WTC11 (cell line): ENCODE data around the gene RPS6KA2. TPM values are rescaled to one million over a fixed set of nuclear protein-coding genes. Genes with fewer than 3 reads are reported as not detected.

Experiments used
- ATAC-seq: fragments of 200-7000 bp; cut with Tn5 transposase; 2 replicates; pipeline ENCODE4 v1.10.0; 2021; ENCODE audit warnings: mild to moderate bottlenecking, moderate library complexity
- CTCF ChIA-PET: fragments of 300-600 bp; sonication (Branson Sonifier 250); formaldehyde crosslinking; loops from one replicate; lab custom pipeline; 2021; ENCODE audit warnings: antibody characterized with exemption; lab: Charles Lee
- POLR2A ChIA-PET: fragments of 350-600 bp; sonication (Branson Sonifier 250); formaldehyde crosslinking; loops from one replicate; lab custom pipeline; 2021; ENCODE audit warnings: antibody characterized with exemption; lab: Charles Lee
- DNase-seq: peaks from one replicate; pipeline ENCODE4 v3.0.0; 2021; ENCODE audit warnings: low spot score
- H3K27ac Mint-ChIP-seq: 2 replicates; pipeline ENCODE4 v1.8.0; 2021; ENCODE audit warnings: mixed read lengths
- H3K27me3 Mint-ChIP-seq: 2 replicates; pipeline ENCODE4 v1.8.0; 2021; ENCODE audit warnings: low read depth, mild to moderate bottlenecking, moderate library complexity, mixed read lengths
- H3K36me3 Mint-ChIP-seq: 2 replicates; pipeline ENCODE4 v1.8.0; 2021; ENCODE audit warnings: mixed read lengths
- H3K4me1 Mint-ChIP-seq: 2 replicates; pipeline ENCODE4 v1.8.0; 2022; ENCODE audit warnings: mixed read lengths
- H3K4me3 Mint-ChIP-seq: 2 replicates; pipeline ENCODE4 v1.8.0; 2021; ENCODE audit warnings: mild to moderate bottlenecking, moderate library complexity, mixed read lengths
- H3K9me3 Mint-ChIP-seq: 2 replicates; pipeline ENCODE4 v1.8.0; 2021; ENCODE audit warnings: mixed read lengths
- ELF4 ChIP-seq: sonication (generic); formaldehyde crosslinking; IDR thresholded peaks from 2 replicates; pipeline ENCODE4 v1.8.1; 2022; ENCODE audit warnings: low read depth, mild to moderate bottlenecking, moderate library complexity, missing genetic modification reagents
- JAZF1 ChIP-seq: fragments of 250-450 bp; sonication (Bioruptor Pico); IDR thresholded peaks from 2 replicates; pipeline ENCODE4 v1.9.0; 2021; ENCODE audit warnings: moderate library complexity, mild to moderate bottlenecking, inconsistent platforms
- MYBL2 ChIP-seq: sonication (generic); formaldehyde crosslinking; IDR thresholded peaks from 2 replicates; pipeline ENCODE4 v1.8.1; 2023; ENCODE audit warnings: mild to moderate bottlenecking, moderate library complexity, missing genetic modification reagents
- NR1H2 ChIP-seq: sonication (generic); formaldehyde crosslinking; IDR thresholded peaks from 2 replicates; pipeline ENCODE4 v1.9.0; 2021; ENCODE audit warnings: mild to moderate bottlenecking, moderate library complexity, missing genetic modification reagents
- NR3C1 ChIP-seq: sonication (generic); formaldehyde crosslinking; conservative IDR thresholded peaks from 2 replicates; pipeline ENCODE4 v1.8.1; 2023; ENCODE audit warnings: low read depth, mild to moderate bottlenecking, missing genetic modification reagents
- OVOL2 ChIP-seq: fragments of 250-450 bp; sonication (Bioruptor Pico); IDR thresholded peaks from 2 replicates; pipeline ENCODE4 v1.9.0; 2021; ENCODE audit warnings: mild to moderate bottlenecking, borderline replicate concordance
- RELA ChIP-seq: sonication (generic); formaldehyde crosslinking; IDR thresholded peaks from 2 replicates; pipeline ENCODE4 v1.8.1; 2022; ENCODE audit warnings: missing genetic modification reagents, mild to moderate bottlenecking, borderline replicate concordance
- SOX15 ChIP-seq: fragments of 250-450 bp; sonication (Bioruptor Pico); IDR thresholded peaks from 2 replicates; pipeline ENCODE4 v1.9.0; 2021; ENCODE audit warnings: mild to moderate bottlenecking
- TCF7 ChIP-seq: sonication (generic); formaldehyde crosslinking; IDR thresholded peaks from 2 replicates; pipeline ENCODE4 v1.8.0; 2022; ENCODE audit warnings: mild to moderate bottlenecking, low read depth, missing genetic modification reagents, moderate library complexity
- TEAD1 ChIP-seq: sonication (generic); formaldehyde crosslinking; IDR thresholded peaks from 2 replicates; pipeline ENCODE4 v1.8.0; 2022; ENCODE audit warnings: mild to moderate bottlenecking, missing genetic modification reagents
- ZBTB21 ChIP-seq: sonication (generic); formaldehyde crosslinking; IDR thresholded peaks from 2 replicates; pipeline ENCODE4 v1.8.1; 2023; ENCODE audit warnings: mild to moderate bottlenecking, missing genetic modification reagents, borderline replicate concordance
- ZNF138 ChIP-seq: sonication (generic); formaldehyde crosslinking; conservative IDR thresholded peaks from 2 replicates; pipeline ENCODE4 v1.8.1; 2022; ENCODE audit warnings: mild to moderate bottlenecking, moderate library complexity, missing genetic modification reagents
- ZNF423 ChIP-seq: fragments of 250-450 bp; sonication (Bioruptor Pico); IDR thresholded peaks from 2 replicates; pipeline ENCODE4 v2.1.2; 2022; ENCODE audit warnings: mild to moderate bottlenecking, moderate library complexity
- ZNF671 ChIP-seq: fragments of 250-450 bp; sonication (Bioruptor Pico); IDR thresholded peaks from 2 replicates; pipeline ENCODE4 v1.8.0; 2021; ENCODE audit warnings: mild to moderate bottlenecking
- total RNA-seq: library from RNA; stranded (reverse); gene quantifications from 3 replicates; pipeline ENCODE4 v1.2.3, GENCODE V29; 2021
- TF ChIP-seq, protein P1 (sequence below): fragments of 250-450 bp; sonication (Bioruptor Pico); conservative IDR thresholded peaks from 2 replicates; pipeline ENCODE4 v1.9.0; 2021; ENCODE audit warnings: mild to moderate bottlenecking
- TF ChIP-seq, protein P2 (sequence below): sonication (generic); formaldehyde crosslinking; IDR thresholded peaks from 2 replicates; pipeline ENCODE4 v1.8.0; 2022; ENCODE audit warnings: mild to moderate bottlenecking, missing genetic modification reagents
- TF ChIP-seq, protein P3 (sequence below): fragments of 250-450 bp; sonication (Bioruptor Pico); IDR thresholded peaks from 2 replicates; pipeline ENCODE4 v1.9.0; 2021; ENCODE audit warnings: mild to moderate bottlenecking
- TF ChIP-seq, protein P4 (sequence below): fragments of 250-450 bp; sonication (Bioruptor Pico); IDR thresholded peaks from 2 replicates; pipeline ENCODE4 v1.9.0; 2021; ENCODE audit warnings: mild to moderate bottlenecking
- TF ChIP-seq, protein P5 (sequence below): sonication (generic); formaldehyde crosslinking; IDR thresholded peaks from 2 replicates; pipeline ENCODE4 v1.8.1; 2023; ENCODE audit warnings: mild to moderate bottlenecking, missing genetic modification reagents
- TF ChIP-seq, protein P6 (sequence below): sonication (generic); formaldehyde crosslinking; IDR thresholded peaks from 2 replicates; pipeline ENCODE4 v1.8.1; 2023; ENCODE audit warnings: mild to moderate bottlenecking, missing genetic modification reagents, moderate library complexity
- TF ChIP-seq, protein P7 (sequence below): sonication (generic); formaldehyde crosslinking; IDR thresholded peaks from 2 replicates; pipeline ENCODE4 v1.8.0; 2022; ENCODE audit warnings: missing genetic modification reagents

RPS6KA2 gene
- total RNA-seq, 1 experiment from 2014 or later: 24.2 TPM

DNA sequence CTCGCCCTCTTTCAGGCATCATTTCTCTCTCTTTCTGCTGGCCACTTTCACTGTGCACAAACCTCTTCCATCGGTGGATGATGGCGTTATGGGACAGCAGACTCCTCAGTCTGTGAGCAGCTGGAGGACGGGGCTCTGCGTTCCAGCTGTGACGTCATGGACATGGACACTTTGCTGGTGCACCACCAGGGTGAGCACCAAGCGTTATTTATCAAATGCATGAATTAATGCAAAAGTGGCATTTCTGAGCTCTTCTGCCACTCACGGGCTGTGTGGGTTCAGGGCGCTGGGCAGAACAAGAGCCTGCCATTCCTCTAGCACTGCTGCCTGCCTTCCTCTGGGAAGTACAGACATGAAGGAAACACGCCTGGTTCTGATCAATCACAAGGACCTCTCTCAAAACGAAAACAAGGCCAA is 161.4 kb downstream of the RPS6KA2 start:
- H3K4me1 Mint-ChIP-seq: peaks cover 3% of the 10 kb centered on the region; the same call in 1 of the 2 replicates
- TF ChIP-seq ZNF671 (CRISPR knock-in tag): no peak
- TF ChIP-seq ZNF423 (CRISPR knock-in tag): no peak
- no peak for TF ChIP-seq TCF7 (CRISPR knock-in tag)
- TF ChIP-seq, protein P1, sequence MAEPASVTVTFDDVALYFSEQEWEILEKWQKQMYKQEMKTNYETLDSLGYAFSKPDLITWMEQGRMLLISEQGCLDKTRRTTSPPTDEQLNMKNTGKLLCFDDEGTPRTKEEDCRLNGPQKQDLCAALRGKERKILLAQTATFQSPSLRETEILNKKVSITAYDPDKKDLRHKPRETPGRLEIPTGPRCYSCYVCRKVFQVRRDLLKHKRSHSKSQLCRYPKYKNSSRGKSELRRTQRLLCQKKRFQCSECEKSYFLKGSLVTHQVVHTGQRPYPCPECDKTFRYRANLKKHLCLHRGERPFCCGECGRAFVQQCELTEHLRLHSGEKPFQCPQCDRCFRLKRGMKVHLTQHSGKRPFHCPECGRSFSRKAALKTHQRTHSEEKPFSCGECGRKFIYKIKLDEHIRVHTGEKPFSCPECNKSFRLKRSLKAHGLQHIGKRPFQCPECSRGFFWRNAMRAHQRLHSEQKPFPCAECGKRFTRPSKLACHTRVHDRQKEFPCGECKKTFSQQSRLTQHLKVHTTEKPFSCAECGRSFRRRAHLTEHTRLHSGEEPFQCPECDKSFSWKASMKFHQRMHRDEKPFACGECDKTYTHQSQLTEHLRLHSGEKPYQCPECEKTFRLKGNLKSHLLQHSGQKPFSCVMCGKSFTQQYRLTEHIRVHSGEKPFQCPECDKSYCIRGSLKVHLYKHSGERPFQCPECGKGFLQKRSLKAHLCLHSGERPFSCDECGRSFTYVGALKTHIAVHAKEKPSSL (CRISPR knock-in tag): no peak
- TF ChIP-seq TEAD1 (CRISPR knock-in tag): no peak
- TF ChIP-seq MYBL2 (CRISPR knock-in tag): no peak
- TF ChIP-seq NR3C1 (CRISPR knock-in tag): no peak
- no peak for TF ChIP-seq SOX15
- TF ChIP-seq ZNF138 (CRISPR knock-in tag): no peak
- TF ChIP-seq RELA: no peak
- TF ChIP-seq NR1H2: no peak
- TF ChIP-seq OVOL2: no peak
- TF ChIP-seq, protein P2, sequence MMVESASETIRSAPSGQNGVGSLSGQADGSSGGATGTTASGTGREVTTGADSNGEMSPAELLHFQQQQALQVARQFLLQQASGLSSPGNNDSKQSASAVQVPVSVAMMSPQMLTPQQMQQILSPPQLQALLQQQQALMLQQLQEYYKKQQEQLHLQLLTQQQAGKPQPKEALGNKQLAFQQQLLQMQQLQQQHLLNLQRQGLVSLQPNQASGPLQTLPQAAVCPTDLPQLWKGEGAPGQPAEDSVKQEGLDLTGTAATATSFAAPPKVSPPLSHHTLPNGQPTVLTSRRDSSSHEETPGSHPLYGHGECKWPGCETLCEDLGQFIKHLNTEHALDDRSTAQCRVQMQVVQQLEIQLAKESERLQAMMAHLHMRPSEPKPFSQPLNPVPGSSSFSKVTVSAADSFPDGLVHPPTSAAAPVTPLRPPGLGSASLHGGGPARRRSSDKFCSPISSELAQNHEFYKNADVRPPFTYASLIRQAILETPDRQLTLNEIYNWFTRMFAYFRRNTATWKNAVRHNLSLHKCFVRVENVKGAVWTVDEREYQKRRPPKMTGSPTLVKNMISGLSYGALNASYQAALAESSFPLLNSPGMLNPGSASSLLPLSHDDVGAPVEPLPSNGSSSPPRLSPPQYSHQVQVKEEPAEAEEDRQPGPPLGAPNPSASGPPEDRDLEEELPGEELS (CRISPR knock-in tag): no peak
- TF ChIP-seq, protein P3, sequence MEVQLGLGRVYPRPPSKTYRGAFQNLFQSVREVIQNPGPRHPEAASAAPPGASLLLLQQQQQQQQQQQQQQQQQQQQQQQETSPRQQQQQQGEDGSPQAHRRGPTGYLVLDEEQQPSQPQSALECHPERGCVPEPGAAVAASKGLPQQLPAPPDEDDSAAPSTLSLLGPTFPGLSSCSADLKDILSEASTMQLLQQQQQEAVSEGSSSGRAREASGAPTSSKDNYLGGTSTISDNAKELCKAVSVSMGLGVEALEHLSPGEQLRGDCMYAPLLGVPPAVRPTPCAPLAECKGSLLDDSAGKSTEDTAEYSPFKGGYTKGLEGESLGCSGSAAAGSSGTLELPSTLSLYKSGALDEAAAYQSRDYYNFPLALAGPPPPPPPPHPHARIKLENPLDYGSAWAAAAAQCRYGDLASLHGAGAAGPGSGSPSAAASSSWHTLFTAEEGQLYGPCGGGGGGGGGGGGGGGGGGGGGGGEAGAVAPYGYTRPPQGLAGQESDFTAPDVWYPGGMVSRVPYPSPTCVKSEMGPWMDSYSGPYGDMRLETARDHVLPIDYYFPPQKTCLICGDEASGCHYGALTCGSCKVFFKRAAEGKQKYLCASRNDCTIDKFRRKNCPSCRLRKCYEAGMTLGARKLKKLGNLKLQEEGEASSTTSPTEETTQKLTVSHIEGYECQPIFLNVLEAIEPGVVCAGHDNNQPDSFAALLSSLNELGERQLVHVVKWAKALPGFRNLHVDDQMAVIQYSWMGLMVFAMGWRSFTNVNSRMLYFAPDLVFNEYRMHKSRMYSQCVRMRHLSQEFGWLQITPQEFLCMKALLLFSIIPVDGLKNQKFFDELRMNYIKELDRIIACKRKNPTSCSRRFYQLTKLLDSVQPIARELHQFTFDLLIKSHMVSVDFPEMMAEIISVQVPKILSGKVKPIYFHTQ (CRISPR knock-in tag): no peak
- no peak for TF ChIP-seq JAZF1 (CRISPR knock-in tag)
- TF ChIP-seq, protein P4, sequence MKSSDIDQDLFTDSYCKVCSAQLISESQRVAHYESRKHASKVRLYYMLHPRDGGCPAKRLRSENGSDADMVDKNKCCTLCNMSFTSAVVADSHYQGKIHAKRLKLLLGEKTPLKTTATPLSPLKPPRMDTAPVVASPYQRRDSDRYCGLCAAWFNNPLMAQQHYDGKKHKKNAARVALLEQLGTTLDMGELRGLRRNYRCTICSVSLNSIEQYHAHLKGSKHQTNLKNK (CRISPR knock-in tag): no peak
- TF ChIP-seq, protein P5, sequence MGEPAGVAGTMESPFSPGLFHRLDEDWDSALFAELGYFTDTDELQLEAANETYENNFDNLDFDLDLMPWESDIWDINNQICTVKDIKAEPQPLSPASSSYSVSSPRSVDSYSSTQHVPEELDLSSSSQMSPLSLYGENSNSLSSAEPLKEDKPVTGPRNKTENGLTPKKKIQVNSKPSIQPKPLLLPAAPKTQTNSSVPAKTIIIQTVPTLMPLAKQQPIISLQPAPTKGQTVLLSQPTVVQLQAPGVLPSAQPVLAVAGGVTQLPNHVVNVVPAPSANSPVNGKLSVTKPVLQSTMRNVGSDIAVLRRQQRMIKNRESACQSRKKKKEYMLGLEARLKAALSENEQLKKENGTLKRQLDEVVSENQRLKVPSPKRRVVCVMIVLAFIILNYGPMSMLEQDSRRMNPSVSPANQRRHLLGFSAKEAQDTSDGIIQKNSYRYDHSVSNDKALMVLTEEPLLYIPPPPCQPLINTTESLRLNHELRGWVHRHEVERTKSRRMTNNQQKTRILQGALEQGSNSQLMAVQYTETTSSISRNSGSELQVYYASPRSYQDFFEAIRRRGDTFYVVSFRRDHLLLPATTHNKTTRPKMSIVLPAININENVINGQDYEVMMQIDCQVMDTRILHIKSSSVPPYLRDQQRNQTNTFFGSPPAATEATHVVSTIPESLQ: no peak
- TF ChIP-seq, all 79 proteins: peak for 0
- H3K36me3 Mint-ChIP-seq: peaks cover 5% of the 10 kb centered on the region; the same call in 1 of the 2 replicates
- CTCF ChIA-PET: interaction anchor here (3.2 kb wide), 1 partner anchor 10 kb away, joined by 8 read pairs; no protein-coding TSS in a partner anchor
- H3K27ac Mint-ChIP-seq: no peak overlapping the region
- no peak overlapping the region for H3K4me3 Mint-ChIP-seq
- no peaks in the 10 kb centered on the region for H3K9me3 Mint-ChIP-seq
- DNase-seq (no peak), ATAC-seq (no peak)
- H3K27me3 Mint-ChIP-seq: no peaks in the 10 kb centered on the region
- POLR2A ChIA-PET: no interaction called here

DNA sequence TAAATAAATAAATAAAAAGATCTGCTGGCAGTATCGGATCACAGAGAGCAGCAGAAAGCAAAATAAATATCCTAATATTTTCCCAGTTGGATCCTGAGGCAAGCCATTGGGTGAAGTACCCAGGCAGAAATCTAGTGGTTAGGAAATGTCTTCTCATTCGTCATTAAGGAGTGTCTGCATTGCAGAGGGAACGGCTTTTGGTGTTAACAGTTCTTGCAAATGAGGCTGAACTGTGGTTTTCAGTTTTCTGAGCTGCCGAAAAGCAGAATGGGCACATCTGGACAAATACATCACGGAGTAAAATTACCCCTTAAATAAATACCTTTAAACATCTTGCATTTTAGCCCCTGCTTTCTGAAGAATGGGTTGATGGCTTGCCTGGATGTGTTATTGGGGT is 162.1 kb downstream of the RPS6KA2 start:
- H3K4me1 Mint-ChIP-seq: peaks cover 4% of the 10 kb centered on the region; the same call in 1 of the 2 replicates
- H3K4me3 Mint-ChIP-seq: no peak overlapping the region
- no peak overlapping the region for H3K27ac Mint-ChIP-seq
- H3K9me3 Mint-ChIP-seq: no peaks in the 10 kb centered on the region
- DNase-seq (no peak), ATAC-seq (no peak)
- POLR2A ChIA-PET: no interaction called here
- CTCF ChIA-PET: interaction anchor here (3.2 kb wide), 1 partner anchor 9 kb away, joined by 8 read pairs; no protein-coding TSS in a partner anchor
- peaks cover 5% of the 10 kb centered on the region; the same call in 1 of the 2 replicates for H3K36me3 Mint-ChIP-seq
- no peaks in the 10 kb centered on the region for H3K27me3 Mint-ChIP-seq
- TF ChIP-seq ELF4 (CRISPR knock-in tag): no peak
- TF ChIP-seq, protein P6, sequence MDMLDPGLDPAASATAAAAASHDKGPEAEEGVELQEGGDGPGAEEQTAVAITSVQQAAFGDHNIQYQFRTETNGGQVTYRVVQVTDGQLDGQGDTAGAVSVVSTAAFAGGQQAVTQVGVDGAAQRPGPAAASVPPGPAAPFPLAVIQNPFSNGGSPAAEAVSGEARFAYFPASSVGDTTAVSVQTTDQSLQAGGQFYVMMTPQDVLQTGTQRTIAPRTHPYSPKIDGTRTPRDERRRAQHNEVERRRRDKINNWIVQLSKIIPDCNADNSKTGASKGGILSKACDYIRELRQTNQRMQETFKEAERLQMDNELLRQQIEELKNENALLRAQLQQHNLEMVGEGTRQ (CRISPR knock-in tag): no peak
- no peak for TF ChIP-seq ZBTB21 (CRISPR knock-in tag)
- TF ChIP-seq JAZF1 (CRISPR knock-in tag): no peak
- TF ChIP-seq, protein P7, sequence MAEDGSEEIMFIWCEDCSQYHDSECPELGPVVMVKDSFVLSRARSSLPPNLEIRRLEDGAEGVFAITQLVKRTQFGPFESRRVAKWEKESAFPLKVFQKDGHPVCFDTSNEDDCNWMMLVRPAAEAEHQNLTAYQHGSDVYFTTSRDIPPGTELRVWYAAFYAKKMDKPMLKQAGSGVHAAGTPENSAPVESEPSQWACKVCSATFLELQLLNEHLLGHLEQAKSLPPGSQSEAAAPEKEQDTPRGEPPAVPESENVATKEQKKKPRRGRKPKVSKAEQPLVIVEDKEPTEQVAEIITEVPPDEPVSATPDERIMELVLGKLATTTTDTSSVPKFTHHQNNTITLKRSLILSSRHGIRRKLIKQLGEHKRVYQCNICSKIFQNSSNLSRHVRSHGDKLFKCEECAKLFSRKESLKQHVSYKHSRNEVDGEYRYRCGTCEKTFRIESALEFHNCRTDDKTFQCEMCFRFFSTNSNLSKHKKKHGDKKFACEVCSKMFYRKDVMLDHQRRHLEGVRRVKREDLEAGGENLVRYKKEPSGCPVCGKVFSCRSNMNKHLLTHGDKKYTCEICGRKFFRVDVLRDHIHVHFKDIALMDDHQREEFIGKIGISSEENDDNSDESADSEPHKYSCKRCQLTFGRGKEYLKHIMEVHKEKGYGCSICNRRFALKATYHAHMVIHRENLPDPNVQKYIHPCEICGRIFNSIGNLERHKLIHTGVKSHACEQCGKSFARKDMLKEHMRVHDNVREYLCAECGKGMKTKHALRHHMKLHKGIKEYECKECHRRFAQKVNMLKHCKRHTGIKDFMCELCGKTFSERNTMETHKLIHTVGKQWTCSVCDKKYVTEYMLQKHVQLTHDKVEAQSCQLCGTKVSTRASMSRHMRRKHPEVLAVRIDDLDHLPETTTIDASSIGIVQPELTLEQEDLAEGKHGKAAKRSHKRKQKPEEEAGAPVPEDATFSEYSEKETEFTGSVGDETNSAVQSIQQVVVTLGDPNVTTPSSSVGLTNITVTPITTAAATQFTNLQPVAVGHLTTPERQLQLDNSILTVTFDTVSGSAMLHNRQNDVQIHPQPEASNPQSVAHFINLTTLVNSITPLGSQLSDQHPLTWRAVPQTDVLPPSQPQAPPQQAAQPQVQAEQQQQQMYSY (CRISPR knock-in tag): no peak
